Neural cell (in vitro differentiated cells): ENCODE measurements around the gene IPPK. TPM values are rescaled to one million over a fixed set of nuclear protein-coding genes. Genes with fewer than 3 reads are reported as not detected.

ENCODE experiments used
- H2AFZ ChIP-seq: fragments of 200-600, 300-800 bp; sonication (generic), shearing (Covaris generic); 2 replicates; pipeline ENCODE4 v1.6.0; 2014; ENCODE audit warnings: low read depth, mild to moderate bottlenecking, antibody characterized with exemption, low read length, moderate library complexity
- H3F3A ChIP-seq: fragments of 200-600 bp; shearing (Covaris generic); 2 replicates; pipeline ENCODE4 v1.6.1; 2016; ENCODE audit warnings: mild to moderate bottlenecking, moderate library complexity, mixed read lengths, antibody characterized with exemption, low read length; ENCODE audit not compliant: insufficient read depth, poor library complexity, severe bottlenecking
- H3K27ac ChIP-seq: fragments of 200-600, 300-800 bp; sonication (generic), shearing (Covaris generic); 2 replicates; pipeline ENCODE4 v1.5.1; 2014; ENCODE audit warnings: mild to moderate bottlenecking, low read length, moderate library complexity
- H3K27me3 ChIP-seq: fragments of 300-800, 200-600 bp; sonication (generic), shearing (Covaris generic); 2 replicates; pipeline ENCODE4 v1.6.0; 2014; ENCODE audit warnings: mild to moderate bottlenecking, low read depth, low read length, moderate library complexity; ENCODE audit not compliant: insufficient read depth
- H3K36me3 ChIP-seq: fragments of 300-800, 200-600 bp; sonication (generic), shearing (Covaris generic); 2 replicates; pipeline ENCODE4 v1.5.1; 2014; ENCODE audit warnings: mild to moderate bottlenecking, antibody characterized with exemption, low read length, moderate library complexity; ENCODE audit not compliant: insufficient read depth
- H3K4me2 ChIP-seq: fragments of 300-800, 200-600 bp; sonication (generic), shearing (Covaris generic); 2 replicates; pipeline ENCODE4 v1.6.0; 2014; ENCODE audit warnings: mild to moderate bottlenecking, low read length
- H3K4me3 ChIP-seq: fragments of 300-800, 200-600 bp; sonication (generic), shearing (Covaris generic); 2 replicates; pipeline ENCODE4 v1.5.1; 2014; ENCODE audit warnings: mild to moderate bottlenecking, low read length, moderate library complexity
- H3K79me2 ChIP-seq: fragments of 200-600 bp; shearing (Covaris generic); replicated peaks from 2 replicates; pipeline ENCODE4 v1.6.0; 2014; ENCODE audit warnings: mild to moderate bottlenecking, low read length, moderate library complexity; ENCODE audit not compliant: insufficient read depth
- H3K9ac ChIP-seq: fragments of 300-800, 200-600 bp; sonication (generic), shearing (Covaris generic); 2 replicates; pipeline ENCODE4 v1.6.1; 2016; ENCODE audit warnings: mild to moderate bottlenecking, low read length, mixed read lengths
- H3K9me2 ChIP-seq: fragments of 200-600 bp; shearing (Covaris generic); 2 replicates; pipeline ENCODE4 v1.6.1; 2016; ENCODE audit warnings: mild to moderate bottlenecking, low read length, mixed read lengths; ENCODE audit not compliant: insufficient read depth
- H3K9me3 ChIP-seq: fragments of 200-600, 300-800 bp; sonication (generic), shearing (Covaris generic); 2 replicates; pipeline ENCODE4 v1.6.1; 2016; ENCODE audit warnings: mild to moderate bottlenecking, mixed run types, low read length, moderate library complexity, mixed read lengths
- H4K20me1 ChIP-seq: fragments of 200-600 bp; shearing (Covaris generic); 2 replicates; pipeline ENCODE4 v1.6.1; 2016; ENCODE audit warnings: mild to moderate bottlenecking, mixed run types; ENCODE audit not compliant: insufficient read depth
- CTCF ChIP-seq: fragments of 450-650 bp; IDR thresholded peaks from 2 replicates; pipeline ENCODE4 v1.5.1; 2014; ENCODE audit warnings: antibody characterized with exemption, mild to moderate bottlenecking, moderate library complexity; ENCODE audit not compliant: poor library complexity, severe bottlenecking
- EP300 ChIP-seq: fragments of 450-650 bp; conservative IDR thresholded peaks from 2 replicates; pipeline ENCODE4 v1.6.1; 2014; ENCODE audit warnings: antibody characterized with exemption, mild to moderate bottlenecking, moderate library complexity; ENCODE audit not compliant: poor library complexity, severe bottlenecking
- EZH2 ChIP-seq: fragments of 200-600, 300-800 bp; shearing (Covaris generic), sonication (generic); IDR thresholded peaks from 2 replicates; pipeline ENCODE4 v1.6.1; 2014; ENCODE audit warnings: antibody characterized with exemption, low read length, borderline replicate concordance, mild to moderate bottlenecking; ENCODE audit not compliant: insufficient read depth, poor library complexity, severe bottlenecking
- MXI1 ChIP-seq: fragments of 450-650 bp; conservative IDR thresholded peaks from 2 replicates; pipeline ENCODE4 v1.6.1; 2014; ENCODE audit warnings: antibody characterized with exemption, mild to moderate bottlenecking; ENCODE audit not compliant: poor library complexity, severe bottlenecking
- POLR2AphosphoS5 ChIP-seq: IDR thresholded peaks from 2 replicates; pipeline ENCODE4 v1.6.1; 2012
- RAD21 ChIP-seq: fragments of 450-650 bp; conservative IDR thresholded peaks from 2 replicates; pipeline ENCODE4 v1.6.1; 2014; ENCODE audit warnings: antibody characterized with exemption, mild to moderate bottlenecking, moderate library complexity
- REST ChIP-seq: IDR thresholded peaks from 2 replicates; pipeline ENCODE4 v1.6.1; 2012; ENCODE audit warnings: borderline replicate concordance
- SMC3 ChIP-seq: fragments of 450-650 bp; conservative IDR thresholded peaks from 2 replicates; pipeline ENCODE4 v1.6.1; 2014; ENCODE audit warnings: antibody characterized with exemption, mild to moderate bottlenecking, moderate library complexity; ENCODE audit not compliant: poor library complexity
- TAF1 ChIP-seq: IDR thresholded peaks from 2 replicates; pipeline ENCODE4 v1.6.1; 2012; ENCODE audit warnings: low read depth
- polyA plus RNA-seq: library from polyadenylated mRNA; depleted of rRNA; stranded (reverse); fragments of >200 nt; gene quantifications from 2 replicates; pipeline ENCODE4 v1.2.3, GENCODE V29; 2014

IPPK gene
- polyA plus RNA-seq, 1 donor from 2014 or later = 34.3 TPM

GRCh38 chr9:92709240-92709639 is 39.3 kb upstream of the IPPK start:
- H3K27ac ChIP-seq = no peak overlapping the region
- H4K20me1 ChIP-seq = no peaks in the 10 kb centered on the region
- no peaks in the 10 kb centered on the region for H3K79me2 ChIP-seq
- H3K9ac ChIP-seq = no peak overlapping the region
- no peaks in the 10 kb centered on the region for H3K9me2 ChIP-seq
- no peak overlapping the region for H3K4me3 ChIP-seq
- no peak for TF ChIP-seq REST
- TF ChIP-seq SMC3 = no peak
- no peak for TF ChIP-seq CTCF
- no peak for TF ChIP-seq EP300
- no peak for TF ChIP-seq MXI1
- no peak for TF ChIP-seq RAD21
- TF ChIP-seq POLR2AphosphoS5 = no peak
- no peak for TF ChIP-seq TAF1
- H3K27me3 ChIP-seq = no peaks in the 10 kb centered on the region
- no peaks in the 10 kb centered on the region for H3K9me3 ChIP-seq
- H2AFZ ChIP-seq = no peak overlapping the region
- no peaks in the 10 kb centered on the region for H3F3A ChIP-seq
- H3K4me2 ChIP-seq = no peak overlapping the region
- H3K36me3 ChIP-seq = peaks cover 5% of the 10 kb centered on the region

- H3K79me2 ChIP-seq = no peaks in the 10 kb centered on the region
- no peaks in the 10 kb centered on the region for H3K27me3 ChIP-seq
- no peaks in the 10 kb centered on the region for H3F3A ChIP-seq
- no peaks in the 10 kb centered on the region for H3K9me3 ChIP-seq
- H3K4me2 ChIP-seq = no peak overlapping the region
- H3K27ac ChIP-seq = no peak overlapping the region
- H3K4me3 ChIP-seq = no peak overlapping the region
- no peaks in the 10 kb centered on the region for H3K36me3 ChIP-seq
- no peaks in the 10 kb centered on the region for H4K20me1 ChIP-seq
- H2AFZ ChIP-seq = no peak overlapping the region
- no peak overlapping the region for H3K9ac ChIP-seq
- no peak for TF ChIP-seq SMC3
- TF ChIP-seq CTCF = no peak
- TF ChIP-seq TAF1 = no peak
- no peak for TF ChIP-seq REST
- no peak for TF ChIP-seq RAD21
- no peak for TF ChIP-seq EZH2
- no peak for TF ChIP-seq POLR2AphosphoS5
- TF ChIP-seq MXI1 = no peak
- no peak for TF ChIP-seq EP300
- H3K9me2 ChIP-seq = no peaks in the 10 kb centered on the region
These were observed 37.6 kb upstream of the IPPK start for GRCh38 chr9:92707530-92707929.
